HG02798 (cell line): ENCODE results near the gene PAK2.
"Not testable (repeated sequence)": the region's sequence is repeated elsewhere in the genome, so short reads cannot be mapped to it uniquely, and the experiment has no call there.

Source experiments
- ATAC-seq: cut with Tn5 transposase; IDR thresholded peaks from one replicate; pipeline ENCODE4 v1.9.1; 2021; ENCODE audit warnings: mild to moderate bottlenecking; ENCODE audit not compliant: unreplicated experiment, poor library complexity

PAK2 gene

DNA sequence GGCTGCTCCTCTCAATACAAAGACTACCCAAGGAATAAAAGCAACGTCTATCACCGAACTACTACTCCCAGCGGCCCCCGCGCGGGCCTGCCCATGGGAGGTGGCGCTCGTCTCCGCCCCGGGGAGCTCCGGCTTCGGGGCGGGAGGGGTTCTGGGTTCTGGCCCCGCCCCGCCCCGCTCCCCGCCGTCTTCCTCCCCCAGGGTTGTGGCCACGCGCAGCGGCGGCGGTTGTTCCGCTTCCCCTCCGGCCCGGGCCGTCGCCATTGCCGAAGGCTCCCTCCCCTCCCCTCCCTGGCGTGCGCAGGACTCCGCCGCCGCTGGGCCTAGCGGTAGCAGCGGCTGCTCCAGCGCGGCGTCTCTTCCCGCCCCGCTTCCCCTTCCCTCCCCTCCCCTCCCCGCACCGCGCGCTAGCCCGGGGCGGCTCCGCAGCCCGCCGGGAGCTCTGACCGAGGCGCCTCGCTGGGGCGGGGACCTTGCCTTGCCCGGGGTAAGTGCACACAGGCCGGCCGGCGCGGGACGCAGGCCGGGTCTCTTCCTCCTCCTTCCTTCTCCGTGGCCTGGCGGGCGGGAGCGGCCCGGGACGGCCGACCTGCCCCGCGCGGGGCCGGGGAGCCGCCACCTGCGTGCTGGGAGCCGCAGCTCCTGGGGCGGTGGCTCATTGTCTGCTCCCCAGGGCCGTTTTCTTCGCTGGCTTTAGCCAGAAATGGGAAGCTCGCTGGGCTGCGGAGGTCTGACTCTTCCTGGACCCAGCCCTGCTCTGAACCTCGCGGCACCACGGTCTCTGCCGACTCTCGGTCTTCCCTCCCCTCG lies at the start of gene PAK2:
Gene PAK2, plus strand, starts transcription at position 187 of the 810 bp plus-strand sequence. CDS start 42,790 bp downstream, outside the sequence.
- peak; percentile 95 for ATAC-seq

DNA sequence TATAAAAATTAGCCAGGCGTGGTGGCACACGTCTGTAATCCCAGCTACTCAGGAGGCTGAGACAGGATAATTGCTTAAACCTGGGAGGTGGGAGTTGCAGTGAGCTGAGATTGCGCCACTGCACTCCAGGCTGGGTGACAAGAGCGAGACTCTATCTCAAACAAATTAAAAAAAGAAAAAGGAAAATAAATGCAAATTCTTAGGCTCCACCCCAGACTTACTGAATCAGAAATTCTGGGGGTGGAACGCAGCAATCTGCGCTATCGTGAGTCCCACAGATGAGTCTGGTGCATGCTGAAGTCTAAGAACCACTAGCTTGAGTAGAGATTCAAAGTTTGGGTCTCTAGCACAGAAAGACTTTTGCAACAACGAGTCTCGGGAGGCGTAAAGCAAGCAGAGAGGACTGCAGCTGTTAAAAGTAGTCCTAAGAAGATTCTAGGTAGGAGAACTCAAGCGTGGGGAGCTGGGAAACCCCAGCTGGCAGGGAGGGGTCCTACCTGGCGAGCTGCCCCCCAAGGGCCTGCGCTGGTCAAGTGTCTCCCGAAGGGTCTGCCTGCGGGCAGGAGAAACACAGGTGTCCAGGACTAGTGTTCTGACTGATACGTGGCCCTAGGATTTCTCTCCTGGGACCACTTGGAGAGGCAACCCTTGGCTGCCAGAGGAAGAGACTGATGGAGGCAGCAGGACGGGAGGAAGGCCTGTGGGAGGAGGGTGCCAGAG lies 49.6 kb upstream of the PAK2 start:
- no peak for ATAC-seq

DNA sequence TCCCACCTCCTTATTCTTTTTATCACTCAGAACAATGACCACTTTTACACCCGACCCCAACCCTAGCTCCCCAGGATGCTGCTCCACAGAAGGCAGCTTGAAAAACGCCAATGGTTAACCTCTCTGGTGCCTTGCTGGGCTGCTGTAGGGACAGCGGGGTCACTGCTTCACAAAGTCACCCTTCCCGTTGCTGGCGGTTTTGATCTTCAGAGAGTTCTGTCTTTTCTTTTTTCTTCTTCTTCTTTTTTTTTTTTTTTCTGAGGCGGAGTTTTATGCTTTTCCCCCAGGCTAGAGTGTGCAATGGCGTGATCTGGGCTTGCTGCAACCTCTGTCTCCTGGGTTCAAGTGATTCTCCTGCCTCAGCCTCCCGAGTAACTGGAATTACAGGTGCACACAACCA lies 48.3 kb upstream of the PAK2 start:
- ATAC-seq = no peak

DNA sequence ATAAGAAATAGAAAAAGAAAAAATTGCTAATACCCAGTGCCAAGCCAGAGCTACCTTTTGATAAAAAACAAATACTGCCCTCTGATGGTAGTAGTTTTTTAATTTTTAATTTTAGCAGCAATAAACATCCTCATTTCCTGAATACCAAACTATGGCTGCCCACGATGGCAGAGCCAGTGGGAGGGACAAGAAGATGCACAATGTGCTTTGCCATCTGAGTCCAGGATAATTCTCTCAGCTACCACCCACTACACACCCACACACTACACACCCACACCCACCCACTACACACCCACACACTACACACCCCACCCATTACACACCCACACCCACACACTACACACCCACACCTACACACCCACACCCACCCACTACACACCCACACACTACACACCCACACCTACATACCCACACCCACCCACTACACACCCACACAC lies 45.4 kb upstream of the PAK2 start:
- ATAC-seq = no peak

DNA sequence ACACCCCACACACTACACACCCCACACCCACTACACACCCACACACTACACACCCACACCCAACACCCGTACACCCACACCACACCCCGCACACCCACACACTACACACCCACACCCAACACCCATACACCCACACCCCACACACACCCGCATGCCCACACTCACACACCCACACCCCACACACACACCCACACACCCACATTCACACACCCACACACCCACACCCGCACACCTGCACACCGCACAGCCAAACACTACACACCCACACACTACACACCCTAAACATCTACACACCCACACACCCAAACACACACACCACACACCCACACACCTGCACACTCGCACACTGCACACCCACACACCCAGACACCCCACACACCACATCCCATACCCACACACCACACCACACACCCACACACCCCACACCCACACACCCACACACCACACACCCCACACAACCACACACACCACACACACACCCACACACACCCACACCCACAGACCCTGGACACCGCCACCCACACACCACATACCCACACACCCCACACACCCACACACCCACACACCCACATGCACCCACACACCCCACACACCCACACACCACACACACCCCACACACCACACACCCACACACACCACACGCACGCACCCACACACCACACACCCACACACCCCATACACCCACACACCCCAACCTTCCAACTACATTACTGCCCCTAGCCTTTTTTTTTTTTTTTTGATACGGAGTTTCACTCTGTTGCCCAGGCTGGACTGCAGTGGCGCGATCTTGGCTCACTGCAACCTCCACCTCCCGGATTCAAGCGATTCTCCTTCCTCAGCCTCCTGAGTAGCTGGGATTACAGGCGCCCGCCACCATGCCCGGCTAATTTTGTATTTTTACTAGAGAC lies 44.5 kb upstream of the PAK2 start:
- ATAC-seq = no peak

DNA sequence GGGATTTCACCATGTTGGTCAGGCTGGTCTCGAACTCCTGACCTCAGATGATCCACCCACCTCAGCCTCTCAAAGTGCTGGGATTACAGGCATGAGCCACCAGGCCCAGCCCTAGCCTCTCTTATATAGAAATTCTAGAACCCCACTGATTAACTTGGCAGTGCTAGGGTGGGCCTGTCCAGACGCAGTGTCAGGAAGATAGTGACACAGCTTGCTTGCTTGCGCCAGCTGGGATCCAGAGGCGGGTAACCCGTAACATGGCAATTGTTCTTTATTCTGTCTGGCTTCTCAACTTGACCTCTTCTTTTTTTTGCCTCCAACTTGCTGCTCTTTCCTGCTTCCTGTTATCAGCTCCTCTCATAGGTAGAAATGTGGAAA lies 43.8 kb upstream of the PAK2 start:
- ATAC-seq = no peak

DNA sequence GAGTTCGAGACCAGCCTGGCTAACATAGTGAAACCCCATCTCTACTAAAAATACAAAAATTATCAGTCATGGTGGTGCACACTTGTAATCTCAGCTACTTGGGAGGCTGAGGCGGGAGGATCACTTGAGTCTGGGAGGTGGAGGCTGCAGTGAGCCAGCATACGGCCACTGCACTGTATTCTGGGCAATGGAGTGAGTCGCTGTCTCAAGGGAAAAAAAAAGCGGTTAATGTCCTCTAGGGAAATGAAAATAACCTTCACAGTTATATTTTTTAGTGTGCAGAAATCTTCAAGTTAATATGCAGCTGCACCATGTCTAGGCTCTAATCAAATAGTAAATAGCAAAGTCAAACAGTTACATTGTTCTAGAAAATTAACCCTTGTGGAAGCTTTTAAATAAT lies 42.4 kb upstream of the PAK2 start:
- ATAC-seq = no peak

DNA sequence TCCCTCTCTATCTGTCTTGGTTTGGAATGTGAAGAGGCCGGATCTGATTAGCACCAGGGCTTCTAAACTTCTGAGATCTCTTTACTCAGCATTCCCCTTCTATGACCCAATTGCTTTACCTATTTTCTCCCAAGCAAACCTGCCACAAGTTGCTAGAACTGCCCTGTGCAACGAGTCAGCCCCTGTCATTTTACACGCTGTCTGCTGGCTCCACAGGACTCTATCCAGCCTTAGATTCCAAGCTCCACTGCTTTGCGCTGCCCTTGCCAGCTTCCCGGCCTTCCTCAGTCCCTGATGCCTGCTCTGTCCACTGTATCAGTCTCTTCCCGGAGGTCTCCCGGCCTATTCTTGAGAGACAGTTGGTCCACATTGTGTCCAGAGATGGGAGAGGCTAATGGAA lies 39.9 kb upstream of the PAK2 start:
- no peak for ATAC-seq

DNA sequence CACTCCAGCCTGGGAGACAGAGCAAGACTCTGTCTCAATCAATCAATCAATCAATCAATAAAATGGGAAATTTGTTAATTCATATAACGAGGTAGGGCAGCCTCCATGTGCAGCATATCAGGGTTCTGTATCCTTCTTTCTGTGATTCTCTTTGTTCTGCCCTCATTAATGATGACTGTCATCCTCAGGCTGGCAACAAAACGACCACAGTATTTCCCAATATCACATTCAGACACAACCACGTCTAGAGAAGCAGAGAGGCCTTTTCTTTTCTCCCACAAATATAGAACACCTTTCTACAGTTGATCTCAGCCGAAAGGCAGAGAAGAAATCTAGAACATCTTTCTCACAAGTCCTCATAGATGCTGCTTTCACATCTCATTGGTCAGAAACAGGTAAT lies 38.9 kb upstream of the PAK2 start:
- ATAC-seq = no peak

DNA sequence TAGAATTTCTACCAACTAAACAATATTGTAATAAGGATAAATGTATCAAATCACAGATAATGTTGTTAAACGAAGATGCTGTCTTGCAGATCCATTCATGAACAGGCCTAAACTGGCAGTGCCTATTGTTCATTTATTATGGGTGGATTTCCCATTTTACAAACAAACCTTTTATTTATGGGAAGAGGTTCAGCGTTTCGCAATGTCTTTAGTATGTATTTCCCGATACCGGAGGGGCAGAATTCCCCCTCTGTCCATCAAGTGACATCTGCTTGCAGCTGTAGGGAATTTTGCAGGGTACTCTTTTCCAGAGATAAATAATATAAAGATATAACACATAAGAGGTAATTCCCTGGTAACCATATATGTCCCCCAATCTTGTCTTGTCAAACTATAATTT lies 33.3 kb upstream of the PAK2 start:
- ATAC-seq = no peak

DNA sequence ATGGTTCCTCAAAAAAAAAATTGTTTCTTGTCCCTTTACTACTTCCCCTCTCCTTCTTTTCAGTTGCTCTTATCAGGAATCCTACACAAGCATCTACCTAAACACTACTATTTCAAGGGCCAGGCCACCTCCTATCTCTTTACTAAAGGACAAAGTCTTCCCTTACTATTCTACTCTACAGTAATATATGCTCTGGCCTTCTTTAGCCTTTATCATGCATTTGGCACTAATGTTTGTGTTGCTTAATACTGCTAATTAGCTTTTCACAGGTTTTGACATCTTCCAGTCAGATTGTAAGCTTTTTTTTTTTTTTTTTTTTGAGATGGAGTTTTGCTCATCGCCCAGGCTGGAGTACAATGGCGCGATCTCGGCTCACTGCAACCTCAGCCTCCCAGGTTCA lies 32.9 kb upstream of the PAK2 start:
- no peak for ATAC-seq

DNA sequence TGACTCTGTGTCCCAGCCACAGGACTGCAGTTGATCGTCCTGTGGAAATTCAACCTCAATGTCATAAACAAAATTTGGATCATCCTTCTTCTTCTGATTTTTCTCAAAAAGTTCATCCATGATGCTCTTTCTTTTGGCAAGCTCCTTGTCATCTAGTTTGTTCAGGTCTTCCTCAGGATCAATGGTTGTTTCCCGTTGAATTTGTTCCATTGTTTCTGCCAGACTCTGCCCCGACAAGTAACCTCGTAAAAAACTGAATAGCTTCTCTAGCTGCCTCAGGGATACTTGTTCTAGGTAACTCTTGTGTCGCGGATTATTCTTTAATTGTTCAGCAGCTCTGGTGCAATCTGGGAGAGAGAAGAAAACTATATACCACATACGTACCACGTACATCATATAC lies 32.1 kb upstream of the PAK2 start:
- no peak for ATAC-seq

DNA sequence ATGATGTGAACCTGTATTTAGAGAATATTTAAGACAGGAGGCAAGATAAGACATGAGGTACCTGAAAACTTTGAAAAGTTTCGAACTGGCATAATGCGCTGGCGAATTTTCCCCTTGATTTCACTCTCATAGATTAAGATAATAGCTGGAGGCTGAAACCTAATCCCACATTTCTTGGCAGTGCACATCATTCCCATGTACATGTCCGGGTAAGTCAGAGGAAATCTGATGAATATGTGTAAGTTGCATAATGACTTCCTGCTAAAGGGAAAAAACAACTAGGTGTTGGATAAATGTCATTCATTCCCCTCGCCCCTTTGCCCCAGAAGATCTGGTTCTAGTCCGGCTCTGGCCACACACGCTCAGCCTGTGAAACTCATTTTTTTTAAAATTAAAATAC lies 31.2 kb upstream of the PAK2 start:
- ATAC-seq = no peak

DNA sequence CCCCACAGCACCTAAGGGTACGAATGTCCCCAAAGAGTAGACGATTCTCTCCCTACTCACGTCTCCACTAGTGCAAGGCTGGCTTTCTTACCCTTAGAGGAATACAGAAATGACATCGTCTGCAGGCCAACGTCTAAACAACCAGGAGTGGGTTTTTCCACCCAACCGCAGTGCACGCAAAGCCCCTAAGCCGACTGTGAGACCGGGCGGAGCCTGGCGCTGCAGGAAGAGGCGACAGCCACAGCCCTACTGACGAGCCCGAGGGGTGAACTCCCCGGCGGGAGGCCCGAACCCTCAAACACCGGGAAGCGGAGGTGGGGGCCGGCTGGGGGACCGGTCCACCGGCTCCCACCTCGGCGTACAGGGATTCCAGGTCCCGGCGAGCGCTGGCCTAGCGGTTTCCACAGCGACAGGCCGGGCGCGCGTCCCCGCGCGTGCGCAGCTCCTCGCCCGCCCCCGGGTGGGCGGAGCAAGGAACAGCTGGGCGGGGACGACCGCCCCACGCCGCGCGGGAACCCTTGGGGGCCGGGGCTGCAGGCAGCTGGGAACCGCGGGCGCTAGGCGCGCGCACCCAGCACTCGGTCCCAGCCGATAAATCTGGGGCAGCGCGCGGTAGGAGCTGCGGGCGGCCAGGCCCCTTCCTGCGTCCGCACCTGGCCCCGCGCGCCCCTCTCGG lies 27.7 kb upstream of the PAK2 start, which contains the start of the genes CEP19 and PIGX:
Gene CEP19, minus strand, starts transcription at position 413 of the 676 bp plus-strand sequence. CDS start 3,593 bp downstream, outside the sequence.
Gene PIGX, plus strand, starts transcription at position 540 of the 676 bp plus-strand sequence.
- ATAC-seq = peak; percentile 83

DNA sequence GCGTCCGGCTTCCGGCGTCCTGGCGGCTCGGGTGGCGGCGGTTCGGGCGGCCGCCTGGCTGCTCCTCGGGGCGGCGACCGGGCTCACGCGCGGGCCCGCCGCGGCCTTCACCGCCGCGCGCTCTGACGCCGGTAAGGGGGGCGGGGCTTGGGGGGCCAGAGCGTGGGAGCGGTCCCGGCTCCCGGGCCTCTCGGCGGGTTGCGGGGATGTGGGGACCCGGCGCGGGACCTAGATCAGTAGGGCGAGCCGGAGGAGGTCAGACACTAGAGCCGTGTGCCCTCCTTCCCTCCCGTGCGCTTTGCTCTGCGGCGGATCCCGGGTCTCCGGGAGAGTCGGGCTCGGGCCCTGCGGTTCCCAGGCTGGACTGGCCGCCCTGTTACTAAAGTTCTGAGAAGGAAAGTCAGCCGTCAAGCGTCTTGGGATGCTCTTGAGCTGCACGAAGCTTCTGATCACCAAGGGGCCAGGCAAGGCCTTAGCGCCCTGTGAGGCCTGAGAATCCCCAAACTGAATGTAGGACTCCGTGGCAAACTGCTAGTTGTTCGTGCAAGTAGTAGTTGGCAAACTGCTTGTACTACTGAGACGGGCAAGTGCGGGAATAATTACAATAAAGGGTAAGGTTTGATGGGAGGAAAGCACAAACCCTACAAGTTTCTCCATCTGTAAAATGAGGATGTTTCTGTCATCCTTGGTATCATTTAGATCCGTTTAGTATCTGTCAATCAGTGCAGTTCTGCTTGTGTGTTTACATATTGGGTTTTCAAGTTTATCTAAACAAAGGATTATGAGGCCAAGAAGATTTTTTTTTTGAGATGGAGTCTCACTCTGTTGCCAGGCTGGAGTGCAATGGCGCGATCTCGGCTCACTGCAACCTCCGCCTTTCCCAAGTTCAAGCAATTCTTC lies 26.9 kb upstream of the PAK2 start:
- peak; percentile 66 for ATAC-seq

DNA sequence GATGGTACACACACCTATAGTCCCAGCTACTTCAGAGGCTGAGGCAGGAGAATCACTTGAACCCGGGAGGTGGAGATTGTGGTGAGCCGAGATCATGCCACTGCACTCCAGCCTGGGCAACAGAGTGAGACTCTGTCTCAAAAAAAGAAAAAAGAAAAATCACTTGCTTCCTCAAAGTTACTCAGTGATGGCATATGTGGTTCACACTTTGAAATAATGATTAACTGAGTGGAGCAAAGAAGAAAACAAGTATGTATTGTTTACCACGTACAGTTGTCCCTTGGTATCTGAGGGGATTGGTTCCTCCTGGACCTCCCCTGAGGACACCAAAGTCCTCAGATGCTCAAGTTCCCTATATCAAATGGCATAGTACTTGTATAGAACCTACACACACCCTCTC lies 22.5 kb upstream of the PAK2 start:
- ATAC-seq = not testable (repeated sequence)

DNA sequence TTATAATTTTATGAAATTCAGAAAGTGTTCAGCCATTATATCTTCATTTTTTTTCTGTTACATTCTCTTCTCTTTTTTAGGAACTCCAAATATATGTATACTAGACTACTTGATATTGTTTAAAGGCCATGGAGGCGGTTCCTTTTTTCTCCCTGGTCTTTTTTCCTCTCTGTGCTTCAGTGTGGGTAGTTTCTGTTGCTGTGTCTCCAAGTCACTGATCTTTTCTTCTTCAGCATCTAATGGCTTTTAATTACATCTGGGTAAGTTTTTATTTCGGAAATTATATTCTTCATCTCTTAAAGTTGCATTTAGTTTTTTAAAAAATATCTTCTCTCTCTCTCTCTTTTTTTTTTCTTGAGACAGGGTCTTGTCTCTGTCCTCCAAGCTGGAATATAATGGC lies 18.6 kb upstream of the PAK2 start:
- no peak for ATAC-seq

DNA sequence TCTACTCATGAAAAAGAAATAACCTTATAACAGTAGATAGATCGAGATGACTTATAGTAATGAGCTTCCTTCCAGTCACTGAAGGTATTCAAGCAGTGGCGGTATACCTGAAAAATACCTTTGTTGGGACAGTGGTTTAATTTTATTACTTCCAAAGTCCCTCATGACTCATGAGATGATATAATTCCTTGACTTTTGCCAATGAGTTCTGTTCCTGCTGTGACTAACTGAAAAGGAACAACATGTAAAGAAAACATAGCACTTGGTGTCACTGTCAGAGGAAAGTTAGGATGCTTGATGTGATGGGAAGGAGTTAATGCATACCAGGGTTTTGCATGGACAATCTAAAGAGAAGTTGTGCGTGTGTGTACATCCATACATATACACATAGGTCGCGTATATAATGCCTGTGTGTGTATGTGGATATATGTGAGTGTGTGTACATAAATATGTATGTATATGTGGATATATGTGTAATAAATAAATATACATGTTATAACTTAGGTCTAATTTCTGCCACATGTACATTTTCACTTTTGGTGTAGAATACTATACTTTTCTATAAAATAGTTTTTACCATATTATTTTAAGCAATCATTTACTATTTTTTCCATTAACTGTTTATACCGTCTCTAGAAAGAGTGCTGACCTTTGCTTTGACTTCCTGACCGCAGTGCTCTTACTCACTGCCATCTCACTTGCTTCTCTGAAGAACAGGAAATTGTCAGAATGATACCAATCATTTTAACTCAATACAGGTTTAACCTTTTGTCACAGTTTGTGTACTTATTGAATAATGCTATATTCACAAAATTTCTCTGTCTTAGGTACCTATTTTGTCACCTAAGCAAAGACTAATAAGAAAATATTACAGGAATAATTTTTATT lies 12.6 kb upstream of the PAK2 start:
- no peak for ATAC-seq
